Thoracic aorta (tissue), 2 donors: Measurements from ENCODE around the gene LRP8. TPM values are rescaled to one million over a fixed set of nuclear protein-coding genes. Genes with fewer than 3 reads are reported as not detected.

Experiments used
- ATAC-seq: fragments of 150-250 bp; one replicate; pipeline ENCODE4 v1.8.0; 2017; ENCODE audit warnings: low read depth; ENCODE audit not compliant: insufficient number of reproducible peaks, low FRiP score
- DNase-seq: peaks from one replicate; pipeline ENCODE4 v3.0.0-alpha.2; 2020; ENCODE audit warnings: low spot score
- H3K27ac ChIP-seq, 2 donors: fragments of 200-600 bp; sonication (generic); 1 replicate in 1 of 2; 2 replicates in 1 of 2; pipeline ENCODE4 v1.5.1; 2016; ENCODE audit warnings: mild to moderate bottlenecking in 2 of 2, moderate library complexity in 2 of 2
- H3K27me3 ChIP-seq: fragments of 200-600 bp; sonication (generic); replicated peaks from 2 replicates; pipeline ENCODE4 v1.6.0; 2016; ENCODE audit warnings: mild to moderate bottlenecking; ENCODE audit not compliant: insufficient read depth
- H3K36me3 ChIP-seq: fragments of 200-600 bp; sonication (generic); one replicate; pipeline ENCODE4 v1.5.1; 2016
- H3K4me1 ChIP-seq, 2 donors: fragments of 200-600 bp; sonication (generic); 1 replicate in 1 of 2; 2 replicates in 1 of 2; pipeline versions ENCODE4 v1.5.1 to v1.6.0; 2016; ENCODE audit warnings: low read depth in 2 of 2, mild to moderate bottlenecking in 1 of 2; ENCODE audit not compliant: control insufficient read depth in 1 of 2
- H3K4me3 ChIP-seq: fragments of 200-600 bp; sonication (generic); 2 replicates; pipeline ENCODE4 v1.5.1; 2016; ENCODE audit warnings: mild to moderate bottlenecking
- H3K9me3 ChIP-seq: fragments of 200-600 bp; sonication (generic); 2 replicates; pipeline ENCODE4 v1.5.1; 2016
- total RNA-seq, 2 donors: library from RNA; depleted of rRNA; stranded (reverse); fragments of >200 nt; gene quantifications; one replicate each; pipeline versions ENCODE4 v1.1.0 to v1.2.3, GENCODE V29; 2016
- TF ChIP-seq, protein P1 (sequence below): fragments of 200-600 bp; sonication (generic); IDR thresholded peaks from one replicate; pipeline ENCODE4 v1.5.1; 2019; ENCODE audit warnings: antibody characterized with exemption

Gene LRP8
- total RNA-seq, 2 donors from 2014 or later = 14.1 to 24.1 TPM

DNA sequence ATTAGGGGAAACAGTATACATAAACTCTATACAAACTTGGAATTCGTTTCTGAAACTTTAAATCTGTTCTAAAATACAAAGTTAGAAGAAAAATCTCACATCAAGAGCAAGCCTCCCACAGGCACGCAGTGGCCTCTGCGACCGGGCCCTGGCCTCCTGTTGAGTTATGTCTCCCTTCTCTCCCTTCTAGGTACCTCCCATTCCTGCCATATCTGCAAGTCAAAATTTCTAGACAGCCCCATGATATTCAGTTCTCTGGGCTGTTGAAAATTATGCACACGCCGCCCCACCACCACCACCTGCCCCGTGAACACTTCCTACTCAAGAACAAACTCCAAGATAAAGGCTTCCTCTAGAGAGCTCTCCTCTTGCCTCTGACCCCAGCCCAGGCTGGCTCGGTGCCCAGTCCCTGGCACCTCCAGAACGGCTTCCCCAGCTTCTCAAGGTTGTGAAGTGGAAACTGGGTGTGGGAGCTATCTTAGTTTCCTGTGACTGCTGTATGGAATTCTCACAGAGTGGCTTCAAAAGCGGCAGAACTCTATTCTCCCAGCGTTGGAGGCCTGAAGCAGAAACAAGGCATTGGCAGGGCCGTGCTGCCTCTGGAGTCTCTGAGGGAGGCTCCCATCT, 37.7 kb upstream of the LRP8 start:
- H3K4me3 ChIP-seq = no peak overlapping the region
- no peak for DNase-seq
- no peaks in the 10 kb centered on the region for H3K9me3 ChIP-seq
- no peaks in the 10 kb centered on the region for H3K27me3 ChIP-seq
- TF ChIP-seq, protein P1, sequence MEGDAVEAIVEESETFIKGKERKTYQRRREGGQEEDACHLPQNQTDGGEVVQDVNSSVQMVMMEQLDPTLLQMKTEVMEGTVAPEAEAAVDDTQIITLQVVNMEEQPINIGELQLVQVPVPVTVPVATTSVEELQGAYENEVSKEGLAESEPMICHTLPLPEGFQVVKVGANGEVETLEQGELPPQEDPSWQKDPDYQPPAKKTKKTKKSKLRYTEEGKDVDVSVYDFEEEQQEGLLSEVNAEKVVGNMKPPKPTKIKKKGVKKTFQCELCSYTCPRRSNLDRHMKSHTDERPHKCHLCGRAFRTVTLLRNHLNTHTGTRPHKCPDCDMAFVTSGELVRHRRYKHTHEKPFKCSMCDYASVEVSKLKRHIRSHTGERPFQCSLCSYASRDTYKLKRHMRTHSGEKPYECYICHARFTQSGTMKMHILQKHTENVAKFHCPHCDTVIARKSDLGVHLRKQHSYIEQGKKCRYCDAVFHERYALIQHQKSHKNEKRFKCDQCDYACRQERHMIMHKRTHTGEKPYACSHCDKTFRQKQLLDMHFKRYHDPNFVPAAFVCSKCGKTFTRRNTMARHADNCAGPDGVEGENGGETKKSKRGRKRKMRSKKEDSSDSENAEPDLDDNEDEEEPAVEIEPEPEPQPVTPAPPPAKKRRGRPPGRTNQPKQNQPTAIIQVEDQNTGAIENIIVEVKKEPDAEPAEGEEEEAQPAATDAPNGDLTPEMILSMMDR = no peak
- no peak overlapping the region for H3K27ac ChIP-seq
- no peaks in the 10 kb centered on the region for H3K4me1 ChIP-seq
- ATAC-seq = no peak
- H3K36me3 ChIP-seq = no peaks in the 10 kb centered on the region

DNA sequence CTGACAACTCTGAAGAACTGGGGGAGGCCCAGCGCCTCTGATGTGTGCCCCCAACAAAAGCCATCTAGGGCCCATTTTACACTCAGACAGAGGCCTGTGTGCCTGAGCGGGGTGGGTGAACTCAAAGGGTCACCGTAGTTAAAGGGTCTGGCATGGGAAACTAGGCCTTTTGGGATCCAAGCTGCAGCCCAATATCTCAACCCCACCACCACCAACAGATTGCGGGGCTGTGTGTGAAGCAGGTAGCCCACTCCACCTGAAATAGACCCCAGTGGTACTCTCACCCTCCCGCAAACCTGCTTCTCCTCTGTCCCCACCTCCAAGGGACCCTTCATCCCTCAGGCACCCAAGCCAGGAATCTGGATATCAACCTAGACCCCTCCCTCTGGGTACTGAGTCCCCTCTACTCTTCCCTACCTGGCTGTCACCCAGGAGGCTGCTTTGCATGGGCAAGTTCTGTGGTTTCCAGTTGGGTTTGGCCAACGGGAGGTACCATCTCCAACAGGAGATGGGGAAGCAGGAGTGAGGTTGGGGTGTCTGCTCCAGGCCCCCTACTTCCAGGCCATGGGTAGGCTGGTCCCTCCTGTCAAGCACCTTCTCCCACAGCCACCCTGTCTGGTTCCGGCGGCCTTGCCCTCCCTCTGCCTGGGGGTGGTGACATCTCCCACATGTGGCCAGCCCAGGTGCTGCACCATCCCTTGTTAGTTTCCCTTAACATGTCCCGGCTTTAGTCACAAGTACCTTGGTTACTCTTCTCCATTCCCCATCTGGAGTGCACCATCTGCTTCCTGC, 35.2 kb upstream of the LRP8 start:
- Histone ChIP-seq H3K27me3 (no peaks in the 10 kb centered on the region), H3K4me1 (no peaks in the 10 kb centered on the region), H3K9me3 (peaks cover 4% of the 10 kb centered on the region), H3K36me3 (no peaks in the 10 kb centered on the region), H3K27ac (no peak overlapping the region), H3K4me3 (no peak overlapping the region)
- DNase-seq (no peak), ATAC-seq (no peak)
- TF ChIP-seq, protein P1 = no peak

DNA sequence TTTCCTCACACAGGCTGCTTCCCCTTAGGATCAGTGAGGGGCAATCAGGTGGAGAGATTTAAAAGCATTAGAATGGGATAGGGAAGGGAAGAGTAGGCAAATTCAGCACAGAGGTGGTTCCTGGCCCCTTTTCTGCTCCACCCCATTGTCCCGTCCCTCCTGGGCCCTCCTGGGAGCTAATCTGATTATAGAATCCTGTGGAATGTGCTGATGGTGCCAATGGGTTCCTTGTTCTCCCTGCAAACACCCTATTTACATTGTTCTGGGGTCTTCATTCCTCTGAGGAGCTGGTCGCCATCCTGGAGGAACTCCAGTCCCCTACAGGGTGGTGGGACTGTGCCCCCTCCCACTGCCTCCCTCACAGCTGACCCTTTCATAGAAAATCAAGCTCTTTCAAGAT, 34.4 kb upstream of the LRP8 start:
- Histone ChIP-seq H3K27ac (no peak overlapping the region), H3K4me3 (no peak overlapping the region), H3K36me3 (no peaks in the 10 kb centered on the region), H3K27me3 (no peaks in the 10 kb centered on the region), H3K4me1 (no peaks in the 10 kb centered on the region), H3K9me3 (peaks cover 8% of the 10 kb centered on the region)
- TF ChIP-seq, protein P1 = no peak
- DNase-seq (no peak), ATAC-seq (no peak)

DNA sequence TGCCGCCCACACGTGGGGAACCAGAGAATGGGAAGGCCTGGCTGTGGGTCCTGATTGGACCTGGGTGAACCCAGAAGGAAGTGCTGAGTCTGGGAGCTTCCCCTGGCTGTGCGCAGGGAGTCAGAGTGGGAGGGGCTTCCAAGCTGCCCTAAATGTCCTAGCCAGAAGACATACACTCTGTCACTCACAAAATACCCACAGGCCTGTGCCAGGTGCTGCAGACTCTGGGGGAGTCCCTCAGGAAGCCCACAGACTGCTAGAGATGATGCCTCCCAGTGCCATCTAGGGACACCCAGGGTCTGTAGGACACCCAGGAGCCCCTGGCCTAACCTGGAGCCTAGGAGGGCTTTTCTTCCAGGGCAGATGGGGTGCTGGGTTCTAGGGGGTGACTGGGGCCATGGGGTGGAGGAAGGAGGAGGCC, 33.7 kb upstream of the LRP8 start:
- ATAC-seq (no peak), DNase-seq (no peak)
- H3K27ac ChIP-seq = no peak overlapping the region
- no peaks in the 10 kb centered on the region for H3K36me3 ChIP-seq
- H3K4me3 ChIP-seq = no peak overlapping the region
- no peaks in the 10 kb centered on the region for H3K4me1 ChIP-seq
- TF ChIP-seq, protein P1 = no peak
- H3K27me3 ChIP-seq = no peaks in the 10 kb centered on the region
- peaks cover 13% of the 10 kb centered on the region for H3K9me3 ChIP-seq

DNA sequence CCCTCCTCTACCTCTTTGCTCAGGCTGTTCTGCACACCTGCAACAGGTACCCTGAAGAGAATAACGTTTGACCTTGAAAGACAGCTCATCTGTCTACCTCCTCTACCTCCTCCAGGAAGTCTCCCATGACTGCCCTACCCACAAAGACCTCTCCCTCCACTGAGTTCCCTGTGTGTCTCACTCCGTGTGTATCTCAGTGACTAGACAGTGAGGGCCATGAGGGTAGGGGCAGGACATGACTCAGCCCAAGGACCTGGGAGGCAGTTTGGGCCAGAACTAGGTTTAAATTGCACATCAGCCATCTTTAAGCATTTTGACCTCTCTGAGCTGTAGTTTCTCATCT, 32.0 kb upstream of the LRP8 start:
- no peak overlapping the region for H3K4me3 ChIP-seq
- TF ChIP-seq, protein P1 = no peak
- peaks cover 16% of the 10 kb centered on the region for H3K9me3 ChIP-seq
- no peaks in the 10 kb centered on the region for H3K27me3 ChIP-seq
- ATAC-seq (no peak), DNase-seq (no peak)
- H3K4me1 ChIP-seq = no peaks in the 10 kb centered on the region
- no peak overlapping the region for H3K27ac ChIP-seq
- H3K36me3 ChIP-seq = no peaks in the 10 kb centered on the region
